GM19043 (cell line): Measurements from ENCODE around the gene MAN1A1.

ENCODE experiments used
- ATAC-seq: cut with Tn5 transposase; IDR thresholded peaks from one replicate; pipeline ENCODE4 v1.9.1; 2021; ENCODE audit warnings: low read depth; ENCODE audit not compliant: unreplicated experiment

The MAN1A1 gene

DNA sequence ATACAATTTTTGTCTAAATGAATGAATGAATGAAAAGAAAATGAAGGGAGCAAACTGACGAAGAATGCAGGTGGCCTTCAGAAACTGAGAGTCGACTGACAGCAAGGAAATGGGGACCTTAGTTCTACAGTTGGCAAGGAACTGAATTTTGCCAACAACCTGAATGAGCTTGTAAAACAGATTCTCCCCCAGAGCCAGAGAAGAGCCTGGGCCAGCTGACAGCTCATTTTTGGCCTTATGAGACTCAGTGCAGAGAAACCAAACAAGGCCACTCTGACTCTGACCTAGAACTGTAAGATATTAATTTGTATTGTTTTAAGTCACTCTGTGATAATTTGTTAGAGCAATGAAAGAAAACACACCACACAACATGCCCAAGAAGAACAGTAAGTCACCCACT, 21.8 kb downstream of the MAN1A1 start:
- no peak for ATAC-seq

DNA sequence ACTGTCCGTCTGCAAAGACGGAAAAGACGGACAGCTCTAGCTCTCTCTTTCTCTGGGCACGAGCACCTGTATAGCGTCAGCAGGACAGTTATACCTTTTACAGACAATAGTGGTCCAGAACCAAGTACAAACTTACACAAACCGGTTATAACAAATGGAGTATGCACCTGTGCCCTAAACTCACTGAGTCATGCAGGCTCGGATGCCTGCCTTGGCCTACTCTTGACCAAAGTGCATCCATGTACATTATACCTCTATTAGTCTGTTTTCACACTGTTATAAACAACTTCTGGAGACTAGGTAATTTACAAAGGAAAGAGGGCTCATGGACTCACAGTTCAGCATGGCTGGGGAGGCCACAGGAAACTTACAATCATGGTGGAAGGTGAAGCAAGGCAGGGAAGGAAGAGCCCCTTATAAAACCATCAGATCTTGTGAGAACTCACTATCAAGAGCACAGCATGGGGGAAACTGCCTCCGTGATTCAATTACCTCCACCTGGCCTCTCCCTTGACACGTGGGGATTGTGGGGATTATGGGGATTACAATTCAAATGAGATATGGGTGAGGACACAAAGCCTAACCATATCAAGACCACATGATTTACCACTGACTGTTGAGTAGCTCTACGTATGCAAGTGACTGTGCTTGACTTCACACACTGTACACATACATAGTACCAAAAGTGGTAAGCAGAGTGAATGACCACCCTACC, 23.1 kb downstream of the MAN1A1 start:
- no peak for ATAC-seq

DNA sequence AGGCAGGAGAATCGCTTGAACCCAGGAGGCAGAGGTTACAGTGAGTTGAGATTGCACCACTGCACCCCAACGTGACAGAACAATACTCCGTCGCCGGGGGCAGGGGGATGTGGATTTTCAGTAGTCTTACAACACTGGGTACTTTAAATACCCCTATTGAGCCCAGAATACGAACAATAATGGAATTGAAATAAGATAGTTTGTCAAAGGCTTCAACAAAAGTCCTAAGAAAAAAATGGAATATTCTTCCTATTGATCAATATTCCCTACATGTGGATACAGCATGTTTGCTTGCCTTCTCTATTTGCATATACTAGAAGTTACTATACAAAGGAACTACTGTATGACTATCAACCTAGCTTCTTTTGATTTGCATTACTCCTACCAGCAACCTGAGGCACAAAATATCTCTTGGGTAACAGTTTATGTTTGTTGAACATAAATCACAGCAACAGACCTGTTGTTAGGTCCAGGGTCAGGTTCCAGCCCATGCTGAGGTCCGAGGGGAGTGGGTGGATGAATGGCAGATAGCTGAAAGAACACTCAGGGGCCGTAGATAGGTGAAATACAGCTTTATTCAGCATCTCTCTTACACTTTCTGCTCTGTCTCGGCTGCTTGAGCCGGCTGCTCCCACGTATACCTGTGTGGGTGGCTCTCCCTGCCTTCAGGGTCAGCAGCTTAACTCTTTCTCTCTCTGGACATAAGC, 23.8 kb downstream of the MAN1A1 start:
- no peak for ATAC-seq

DNA sequence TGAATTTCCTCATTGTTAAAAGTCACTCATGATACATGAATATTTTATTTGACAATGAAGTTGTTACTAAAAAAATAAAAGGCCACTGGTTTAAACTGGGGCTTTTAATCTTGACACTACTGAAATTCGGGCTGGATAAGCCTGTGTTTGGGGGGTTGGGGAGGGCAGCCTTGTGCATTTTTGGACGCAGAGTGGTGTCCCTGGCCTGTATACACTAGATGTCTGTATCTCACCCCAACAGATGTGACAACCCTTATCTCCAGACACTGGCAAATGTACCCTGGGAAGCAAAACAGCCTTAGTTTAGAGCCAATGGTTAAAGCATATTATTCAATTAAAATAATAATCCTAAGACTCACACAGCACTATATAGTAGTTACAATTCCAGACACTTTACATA, 24.8 kb downstream of the MAN1A1 start:
- ATAC-seq: no peak

DNA sequence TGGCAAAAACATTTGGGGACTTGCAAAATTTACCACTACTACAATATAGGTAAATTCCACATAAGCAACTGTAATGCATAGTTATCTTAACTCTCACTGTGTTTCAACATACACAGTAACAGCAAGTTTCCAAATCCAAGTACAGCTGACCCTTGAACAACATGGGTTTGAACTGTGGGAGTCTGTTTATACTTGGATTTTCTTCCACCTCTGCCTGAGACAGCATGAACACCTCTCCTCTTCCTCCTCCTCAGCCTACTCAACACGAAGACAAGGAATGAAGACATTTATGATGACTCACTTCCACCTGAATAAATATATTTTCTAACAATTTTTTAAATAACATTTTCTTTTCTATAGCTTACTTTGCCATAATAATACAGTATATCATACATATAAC, 25.6 kb downstream of the MAN1A1 start:
- no peak for ATAC-seq

DNA sequence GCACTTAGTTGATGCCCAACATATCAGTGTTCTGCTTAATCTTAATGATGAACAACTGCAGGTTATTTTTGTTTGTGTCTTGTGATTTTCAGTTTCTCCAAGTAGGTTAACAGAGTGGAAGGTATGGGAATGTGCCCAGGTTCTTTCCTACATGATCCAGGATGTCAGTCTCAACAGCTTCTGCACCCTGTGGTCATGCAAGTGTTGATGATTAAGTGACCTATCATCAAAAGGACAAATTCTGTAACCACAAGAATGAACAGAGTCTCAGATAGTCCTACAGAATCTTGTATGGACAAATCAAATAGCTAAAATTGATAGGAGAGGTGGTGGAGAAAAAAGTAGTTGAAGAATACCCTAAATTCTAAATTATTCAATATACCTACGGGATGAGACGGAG, 26.1 kb downstream of the MAN1A1 start:
- no peak for ATAC-seq

DNA sequence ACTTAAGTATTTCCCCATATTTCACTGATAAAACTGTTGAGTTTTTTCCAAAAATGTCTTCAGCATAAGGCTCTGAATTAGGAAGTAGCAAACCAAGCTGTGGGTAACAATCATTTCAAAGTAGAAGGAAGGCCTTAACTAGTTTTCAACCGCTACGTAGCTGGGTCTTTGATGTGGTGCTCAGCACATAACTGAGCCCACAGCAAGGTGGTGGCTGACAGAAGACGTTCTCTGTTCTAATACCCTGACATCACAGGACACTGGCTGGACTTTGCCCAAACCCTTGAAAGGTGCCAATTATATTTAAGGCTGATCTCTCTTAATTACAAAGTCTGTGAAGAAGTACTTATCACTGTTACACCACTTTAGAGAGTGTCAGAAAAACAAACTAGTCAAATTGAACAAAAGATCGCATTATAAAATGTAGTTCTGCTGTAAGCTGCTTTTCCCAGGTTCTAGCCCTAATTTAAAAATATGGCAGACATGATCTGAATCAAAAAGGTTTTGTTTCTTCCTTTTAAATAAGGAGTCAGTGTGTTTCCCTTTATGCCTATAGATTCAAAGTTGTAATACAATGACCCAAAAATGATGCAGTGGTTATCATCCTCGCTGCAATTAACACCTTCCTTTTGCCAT, 26.7 kb downstream of the MAN1A1 start:
- ATAC-seq: no peak

DNA sequence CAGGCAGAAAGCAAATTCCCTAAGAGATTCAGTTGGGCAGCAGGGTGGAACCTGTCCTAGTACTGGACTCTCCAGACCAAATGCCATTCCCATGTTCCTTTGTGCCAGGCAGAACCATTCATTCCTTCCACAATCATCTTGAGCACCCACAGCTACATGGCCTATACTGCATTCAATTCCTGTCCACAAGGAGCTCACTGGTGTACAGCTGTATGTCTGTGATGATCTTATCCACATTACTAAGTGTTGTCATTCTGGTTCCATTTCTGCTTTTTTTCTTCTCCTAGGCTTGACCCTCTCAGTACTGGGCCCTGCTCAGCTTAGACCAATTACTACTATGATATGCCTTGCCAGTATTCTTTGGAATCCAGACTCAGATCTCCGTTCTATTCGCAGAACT, 27.5 kb downstream of the MAN1A1 start:
- no peak for ATAC-seq

DNA sequence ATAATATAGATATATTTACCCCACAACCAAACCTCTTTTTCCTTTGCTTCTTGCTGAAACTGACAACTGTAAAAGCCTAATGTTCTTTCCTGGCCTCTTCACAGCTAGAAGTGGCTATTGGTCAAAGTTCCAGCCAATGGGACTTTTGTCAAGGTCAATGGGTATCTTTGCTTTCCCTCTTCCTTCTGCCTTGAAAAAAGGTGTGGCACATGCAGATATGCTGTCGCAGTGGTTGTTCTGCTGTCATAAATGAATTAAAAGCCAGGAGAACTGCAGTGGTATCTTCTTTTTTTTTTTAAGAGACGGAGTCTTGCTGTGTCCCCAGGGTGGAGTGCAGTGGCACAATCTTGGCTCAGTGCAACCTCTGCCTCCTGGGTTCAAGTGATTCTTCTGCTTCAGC, 29.9 kb downstream of the MAN1A1 start:
- ATAC-seq: no peak

DNA sequence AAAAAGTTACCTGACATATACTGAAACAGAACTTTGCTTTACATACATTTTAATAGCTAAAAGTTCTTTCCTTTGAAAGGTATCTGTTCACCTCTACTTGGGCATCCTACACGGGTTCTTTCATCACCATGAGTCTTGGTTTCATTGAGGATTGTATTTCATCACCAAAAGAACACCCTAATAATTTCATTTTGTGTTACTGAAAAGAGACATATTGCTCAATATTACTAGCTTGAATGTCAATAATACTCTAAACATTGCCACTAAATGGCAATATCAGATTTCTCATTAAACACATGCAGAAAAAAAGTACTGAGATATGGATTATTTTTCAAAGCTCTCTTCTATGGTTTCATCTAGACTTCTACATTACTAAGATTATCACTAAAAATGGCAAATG, 30.8 kb downstream of the MAN1A1 start:
- ATAC-seq: no peak

DNA sequence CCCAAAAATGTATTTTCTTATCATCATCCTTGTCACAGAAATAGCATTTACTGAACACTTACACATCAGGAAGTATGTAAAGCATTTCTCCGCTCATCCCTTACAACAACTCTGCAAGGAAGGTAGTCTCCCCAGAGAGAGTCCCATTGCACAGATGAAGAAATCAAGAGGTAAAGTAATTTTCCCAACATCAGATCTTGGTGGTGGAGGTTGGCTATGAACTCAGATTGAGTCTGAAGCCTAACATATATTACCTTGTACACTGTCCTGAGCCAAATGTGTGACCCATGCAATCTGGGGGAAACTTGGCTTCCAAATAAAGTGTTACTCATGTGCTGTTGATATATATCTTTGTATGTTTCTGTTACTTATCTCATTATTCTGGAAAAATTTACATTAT, 31.4 kb downstream of the MAN1A1 start:
- no peak for ATAC-seq

DNA sequence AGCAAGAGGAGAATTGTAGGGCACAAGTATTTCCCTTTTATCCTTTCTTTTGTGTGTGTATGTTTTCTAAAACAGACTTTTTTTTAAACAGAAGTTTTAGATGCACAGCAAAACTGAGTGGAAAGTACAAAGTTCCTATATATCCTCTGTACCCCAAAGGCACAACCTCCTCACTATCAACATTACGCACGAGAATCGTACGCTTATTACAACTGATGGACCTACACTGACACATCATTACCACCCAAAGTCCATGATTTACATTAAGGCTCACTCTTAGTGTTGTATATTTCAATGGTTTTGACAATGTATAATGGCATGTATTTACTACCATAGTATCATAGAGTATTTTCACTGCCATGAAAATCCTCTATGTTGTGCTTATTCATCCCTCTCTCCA, 32.6 kb downstream of the MAN1A1 start:
- no peak for ATAC-seq

DNA sequence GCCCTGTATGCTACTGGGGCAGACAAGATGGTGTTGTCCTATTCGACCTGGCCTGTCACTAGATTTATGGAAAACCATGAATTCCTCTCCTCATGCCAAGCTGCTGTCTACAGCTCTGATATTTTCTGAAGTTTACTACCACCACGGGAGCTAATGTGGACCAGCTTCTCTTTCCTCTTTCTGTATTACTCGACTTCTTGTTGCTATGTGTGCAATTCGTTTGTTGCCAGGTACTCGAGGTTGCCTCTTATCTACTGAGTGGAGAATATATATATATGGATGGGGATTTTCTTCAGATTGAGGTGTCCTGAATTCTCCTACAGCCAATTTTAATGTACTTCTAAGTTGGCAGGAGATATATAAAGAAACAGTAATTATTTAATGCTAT, 34.7 kb downstream of the MAN1A1 start:
- peak; percentile 43 for ATAC-seq

DNA sequence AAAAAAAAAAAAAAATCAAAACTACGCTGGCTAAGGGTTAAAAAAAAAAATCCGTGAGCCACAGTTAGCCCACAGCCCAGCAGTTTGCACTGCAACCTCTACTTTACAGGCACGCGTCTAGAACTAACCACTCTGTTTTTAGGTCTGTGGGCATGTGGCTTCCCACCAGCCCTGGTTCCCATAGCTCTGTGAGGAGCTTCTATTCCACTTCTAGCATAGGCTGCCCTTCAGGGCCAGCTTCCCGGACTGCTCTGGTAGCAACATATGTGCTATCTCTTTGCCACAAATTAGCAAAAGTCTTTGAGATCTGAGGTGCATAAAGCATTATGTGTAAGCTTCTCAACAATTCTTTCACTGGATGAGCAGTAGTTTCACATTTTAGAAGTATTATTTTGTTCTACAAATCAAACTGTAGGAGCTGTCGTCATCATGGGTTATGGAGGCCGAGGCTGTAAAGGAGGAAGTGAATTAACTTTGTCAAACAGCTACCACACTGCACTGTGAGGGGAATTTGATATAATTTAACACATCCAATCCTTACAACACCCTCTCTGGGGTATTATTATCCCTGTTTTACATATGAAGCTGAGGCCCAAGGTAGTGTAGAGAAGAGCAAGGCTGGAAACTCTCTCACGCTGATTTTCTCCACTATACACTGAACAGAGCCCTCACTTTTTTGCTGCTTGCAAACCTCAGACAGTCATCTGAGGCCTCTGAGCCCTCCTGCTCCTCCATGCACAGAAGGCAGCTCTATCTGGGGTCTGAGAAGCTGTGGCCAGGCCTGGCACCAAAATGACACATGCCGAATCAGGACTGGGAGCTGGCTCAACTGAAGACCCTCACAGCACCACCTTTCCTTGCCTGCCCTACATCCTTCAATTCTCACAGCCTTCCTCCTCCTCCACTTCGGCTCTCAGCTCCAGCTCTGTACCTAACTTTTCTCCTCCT, 35.4 kb downstream of the MAN1A1 start:
- peak; percentile 47 for ATAC-seq

DNA sequence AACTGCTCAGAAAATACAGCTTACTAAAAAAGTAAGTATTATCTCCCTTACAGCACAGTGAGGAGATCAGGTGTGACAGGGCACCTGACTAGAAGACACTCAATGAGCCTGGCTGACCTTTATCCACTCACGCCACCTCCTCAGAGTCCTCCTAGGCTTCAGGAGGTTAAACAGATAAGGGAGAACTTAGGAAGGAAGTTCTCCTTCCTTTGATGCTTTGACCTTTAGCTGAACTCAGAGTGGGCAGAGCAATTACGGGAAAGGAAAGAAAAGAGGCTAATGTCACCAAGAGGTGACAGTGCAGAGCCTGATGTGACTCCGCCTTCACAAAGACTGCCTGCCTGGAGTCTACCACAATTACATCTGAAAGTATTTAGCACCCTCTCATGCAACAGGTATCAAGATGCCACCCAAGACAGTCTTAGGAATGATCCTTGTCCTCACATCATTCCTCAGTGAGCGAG, 36.7 kb downstream of the MAN1A1 start:
- peak; percentile 30 for ATAC-seq

DNA sequence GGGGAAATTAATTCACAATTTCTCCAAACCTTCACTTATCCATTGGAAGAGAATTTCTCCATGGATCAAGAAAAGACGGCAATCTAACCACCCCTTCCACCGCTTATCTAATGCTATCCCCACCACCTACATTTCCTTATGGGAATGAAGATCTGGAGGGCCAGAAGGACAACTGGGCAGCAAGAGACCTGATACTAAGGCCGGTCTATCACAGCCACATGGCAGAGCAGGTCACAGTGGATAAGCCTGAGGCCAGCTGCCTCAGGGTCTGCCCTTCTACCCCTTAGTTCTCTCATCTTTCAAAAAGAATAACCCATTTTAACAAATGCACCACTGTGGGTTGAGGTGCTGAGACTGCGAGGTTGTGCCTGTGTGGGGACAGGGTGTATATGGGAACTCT, 37.1 kb downstream of the MAN1A1 start:
- no peak for ATAC-seq

DNA sequence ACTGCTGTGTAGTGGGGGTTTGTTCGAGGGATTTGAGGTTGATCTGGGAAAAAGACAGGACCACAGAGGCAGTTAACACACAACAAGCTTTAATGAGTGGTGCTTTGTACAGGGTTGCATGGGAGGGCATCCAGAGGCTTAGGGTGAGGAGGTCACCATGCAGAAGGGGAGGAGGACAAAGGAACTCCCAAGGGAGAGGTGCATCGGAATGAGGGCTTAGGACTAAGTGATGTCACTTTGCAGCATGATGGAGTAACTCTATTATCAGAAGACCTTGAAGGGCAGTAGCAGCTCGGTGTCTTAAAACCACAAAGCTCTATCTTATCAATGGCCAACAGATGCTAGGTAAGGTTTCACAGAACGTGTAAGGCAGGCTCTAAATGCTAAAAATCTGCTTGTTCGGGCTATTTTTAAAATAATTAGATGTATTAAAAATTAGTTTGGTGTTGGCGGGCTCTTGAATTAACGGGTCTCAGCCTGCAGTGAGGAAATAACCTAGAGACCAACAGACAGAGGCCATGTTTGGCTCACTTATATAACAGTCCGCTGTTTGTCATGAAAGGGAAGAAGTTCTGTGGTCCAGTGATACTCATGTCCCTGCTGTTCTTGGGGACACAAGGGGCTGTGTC, 37.9 kb downstream of the MAN1A1 start:
- ATAC-seq: no peak

DNA sequence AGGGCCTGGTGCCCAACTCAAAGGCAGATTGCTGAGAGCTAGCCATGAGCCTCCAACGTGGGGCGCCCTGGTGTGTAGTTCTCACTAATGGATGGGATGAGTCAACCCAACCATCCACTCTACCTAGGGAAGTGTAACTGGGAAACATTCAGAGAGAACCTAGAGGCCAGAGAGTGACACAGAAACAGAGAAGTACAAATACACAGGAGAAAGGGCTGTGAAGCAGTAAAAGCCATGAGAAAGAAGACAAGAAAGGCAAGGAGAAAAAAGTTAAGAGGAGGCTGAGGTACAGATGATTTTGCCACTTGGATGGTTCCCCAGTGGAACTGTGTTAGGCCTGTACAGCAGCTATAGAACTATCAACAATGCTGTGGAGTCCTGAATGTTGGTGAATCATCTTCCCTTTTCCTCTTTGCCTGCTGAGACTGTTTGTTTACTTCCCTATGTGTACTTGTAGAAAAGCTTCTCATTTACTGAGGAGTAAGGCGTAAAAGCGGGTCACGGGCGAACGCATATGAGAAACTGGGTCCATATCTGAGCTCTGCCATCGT, 39.0 kb downstream of the MAN1A1 start:
- no peak for ATAC-seq

DNA sequence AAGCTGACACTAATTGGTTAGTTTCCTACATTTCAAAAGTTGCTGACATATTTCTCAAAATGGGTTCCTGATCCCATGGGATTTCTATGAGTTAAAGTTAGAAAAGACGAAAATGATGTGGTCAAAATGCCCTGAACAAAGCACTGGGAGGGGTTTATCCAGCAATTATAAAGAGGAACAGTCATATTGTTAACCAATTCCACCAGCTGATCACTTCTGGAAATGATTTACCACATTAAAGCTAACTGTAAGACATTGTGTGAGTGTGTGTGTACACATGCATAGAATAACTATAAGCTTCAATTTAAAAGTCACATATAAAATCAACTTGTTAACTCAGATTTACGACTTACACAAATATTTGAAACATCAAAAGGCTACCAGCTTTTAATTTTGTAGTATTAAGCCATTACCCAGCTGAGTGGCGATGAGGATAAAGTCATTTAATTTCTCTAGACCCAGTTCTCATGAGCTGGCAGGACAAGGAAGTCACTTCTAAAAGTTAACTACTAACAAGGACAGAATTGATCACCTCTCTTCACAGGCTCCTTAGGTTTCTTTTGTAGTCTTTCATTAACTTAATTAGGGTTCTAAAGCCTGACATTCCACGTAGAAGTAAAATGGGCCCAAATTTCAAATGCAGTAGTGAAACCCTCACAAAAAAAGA, 40.4 kb downstream of the MAN1A1 start:
- ATAC-seq: no peak
